ENCODE results near the gene ATPAF2.

Gene ATPAF2

DNA sequence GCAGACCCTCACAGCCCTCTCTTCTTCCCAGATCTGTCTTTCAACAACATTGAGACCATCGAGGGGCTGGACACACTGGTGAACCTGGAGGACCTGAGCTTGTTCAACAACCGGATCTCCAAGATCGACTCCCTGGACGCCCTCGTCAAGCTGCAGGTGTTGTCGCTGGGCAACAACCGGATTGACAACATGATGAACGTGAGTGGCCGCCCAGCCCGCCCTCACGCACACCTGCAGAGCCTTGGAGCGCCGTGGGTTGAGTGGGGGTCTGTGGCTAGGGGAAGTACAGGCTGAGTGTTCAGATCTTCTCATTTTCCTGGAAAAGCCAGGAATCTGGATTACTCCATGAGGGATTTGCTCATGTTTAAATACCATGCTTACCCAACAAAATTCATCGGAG is 51.1 kb downstream of the ATPAF2 start:
- no peak overlapping the region for H3K4me3 ChIP-seq (replicated peaks; ENCODE audit: low read depth, low read length)
- no peak for DNase-seq (ENCODE audit: low read depth)
- TF ChIP-seq, protein P1, sequence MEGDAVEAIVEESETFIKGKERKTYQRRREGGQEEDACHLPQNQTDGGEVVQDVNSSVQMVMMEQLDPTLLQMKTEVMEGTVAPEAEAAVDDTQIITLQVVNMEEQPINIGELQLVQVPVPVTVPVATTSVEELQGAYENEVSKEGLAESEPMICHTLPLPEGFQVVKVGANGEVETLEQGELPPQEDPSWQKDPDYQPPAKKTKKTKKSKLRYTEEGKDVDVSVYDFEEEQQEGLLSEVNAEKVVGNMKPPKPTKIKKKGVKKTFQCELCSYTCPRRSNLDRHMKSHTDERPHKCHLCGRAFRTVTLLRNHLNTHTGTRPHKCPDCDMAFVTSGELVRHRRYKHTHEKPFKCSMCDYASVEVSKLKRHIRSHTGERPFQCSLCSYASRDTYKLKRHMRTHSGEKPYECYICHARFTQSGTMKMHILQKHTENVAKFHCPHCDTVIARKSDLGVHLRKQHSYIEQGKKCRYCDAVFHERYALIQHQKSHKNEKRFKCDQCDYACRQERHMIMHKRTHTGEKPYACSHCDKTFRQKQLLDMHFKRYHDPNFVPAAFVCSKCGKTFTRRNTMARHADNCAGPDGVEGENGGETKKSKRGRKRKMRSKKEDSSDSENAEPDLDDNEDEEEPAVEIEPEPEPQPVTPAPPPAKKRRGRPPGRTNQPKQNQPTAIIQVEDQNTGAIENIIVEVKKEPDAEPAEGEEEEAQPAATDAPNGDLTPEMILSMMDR (IDR thresholded peaks at IDR 0.05; ENCODE audit: low read length, missing control alignments), result no peak

DNA sequence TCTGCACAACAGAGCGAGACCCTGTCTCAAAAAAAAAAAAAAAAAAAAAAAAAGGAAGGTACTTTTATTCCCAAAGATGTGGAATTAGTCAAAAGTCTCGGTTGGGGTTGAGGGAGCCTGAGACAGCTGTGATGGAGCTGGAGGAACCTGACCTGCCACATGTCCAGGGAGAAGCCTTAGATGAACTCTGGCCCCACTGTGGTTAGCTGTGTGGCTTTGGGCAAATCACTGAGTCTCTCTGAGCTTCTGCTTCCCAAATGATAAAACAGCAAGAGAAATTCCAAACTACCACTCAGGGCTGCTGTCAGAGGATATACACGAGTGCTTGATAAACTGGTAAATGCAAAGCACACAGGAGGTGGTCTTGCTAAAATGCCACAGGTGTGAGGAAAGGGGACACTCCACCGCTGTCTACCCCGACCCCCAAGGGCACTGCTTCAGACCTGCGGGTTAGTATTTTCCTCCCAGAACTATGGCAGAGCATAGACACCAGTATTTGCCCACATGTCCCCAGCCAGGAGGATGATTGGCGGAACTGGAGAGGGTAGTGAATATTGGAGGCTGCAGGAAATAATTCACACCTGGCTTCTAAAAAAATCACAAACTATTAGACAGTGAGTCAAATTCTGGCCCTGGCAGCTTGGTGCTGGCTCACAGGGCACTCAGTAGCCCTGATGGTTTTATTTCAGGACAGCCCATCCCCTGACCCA is 51.6 kb downstream of the ATPAF2 start:
- H3K4me3 ChIP-seq (replicated peaks; ENCODE audit: low read depth, low read length), result no peak overlapping the region
- DNase-seq (ENCODE audit: low read depth), result no peak
- TF ChIP-seq, protein P1 (IDR thresholded peaks at IDR 0.05; ENCODE audit: low read length, missing control alignments), result no peak

DNA sequence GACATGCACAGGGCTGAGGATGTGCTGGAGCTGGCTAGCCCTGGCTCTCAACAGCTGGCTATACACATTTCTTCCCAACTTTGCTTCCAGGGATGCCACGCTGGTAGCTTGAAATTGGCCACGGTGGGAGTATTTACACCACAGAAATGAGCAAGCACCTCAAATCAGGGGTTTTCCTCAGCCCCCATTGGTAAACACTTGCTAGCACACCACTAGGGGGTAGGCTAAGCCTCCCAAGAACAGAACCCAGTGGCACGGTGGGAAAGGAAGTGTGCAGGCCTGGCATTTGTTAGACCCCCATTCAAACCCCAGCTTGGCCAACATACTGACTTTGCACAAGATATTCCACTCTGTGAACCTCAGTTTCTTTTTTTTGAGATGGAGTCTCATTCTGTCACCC is 53.4 kb downstream of the ATPAF2 start:
- peak; percentile 34 for DNase-seq (ENCODE audit: low read depth)
- TF ChIP-seq, protein P1 (IDR thresholded peaks at IDR 0.05; ENCODE audit: low read length, missing control alignments), result peak; percentile 36
- H3K4me3 ChIP-seq (replicated peaks; ENCODE audit: low read depth, low read length), result no peak overlapping the region

DNA sequence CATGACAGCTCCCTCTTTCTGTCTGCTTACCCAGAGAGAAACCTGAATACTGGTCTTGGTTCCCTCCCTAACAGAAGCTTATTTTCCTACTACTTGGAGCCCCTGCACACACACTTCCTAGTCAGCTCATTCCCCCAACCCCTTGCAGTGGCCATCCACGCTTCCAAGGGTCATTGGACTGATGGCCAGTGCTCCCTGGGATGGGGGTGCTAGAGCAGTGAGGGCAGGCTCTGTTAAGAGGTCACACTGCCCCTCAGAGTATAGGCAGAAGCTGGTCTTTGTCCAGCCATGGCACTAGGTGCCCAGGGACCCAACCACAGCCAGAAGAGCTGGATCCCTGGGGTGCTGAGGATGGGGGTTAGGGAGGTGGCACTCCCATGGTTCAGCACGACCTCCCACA is 53.8 kb downstream of the ATPAF2 start:
- TF ChIP-seq, protein P1 (IDR thresholded peaks at IDR 0.05; ENCODE audit: low read length, missing control alignments), result no peak
- H3K4me3 ChIP-seq (replicated peaks; ENCODE audit: low read depth, low read length), result no peak overlapping the region

DNA sequence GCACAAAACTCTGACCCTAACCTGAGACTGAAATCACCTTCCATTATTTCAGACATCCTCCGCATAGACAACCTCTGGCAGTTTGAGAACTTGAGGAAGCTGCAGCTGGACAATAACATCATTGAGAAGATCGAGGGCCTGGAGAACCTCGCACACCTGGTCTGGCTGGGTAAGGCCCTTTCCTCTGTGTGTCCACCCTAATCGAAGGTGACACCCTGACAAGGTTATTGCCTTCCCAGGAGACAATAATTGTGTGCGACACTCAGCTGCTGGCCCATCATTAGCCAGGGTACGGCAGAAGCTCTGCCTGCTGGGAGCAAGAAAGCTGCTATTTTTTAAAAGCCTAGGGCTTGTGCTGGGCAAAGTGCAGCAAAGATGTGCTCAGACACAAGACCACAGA is 55.2 kb downstream of the ATPAF2 start:
- no peak overlapping the region for H3K4me3 ChIP-seq (replicated peaks; ENCODE audit: low read depth, low read length)
- no peak for DNase-seq (ENCODE audit: low read depth)
- TF ChIP-seq, protein P1 (IDR thresholded peaks at IDR 0.05; ENCODE audit: low read length, missing control alignments), result no peak

More for the DNA sequence above, 53.8 kb downstream of the ATPAF2 start:
- DNase-seq (ENCODE audit: low read depth), result no peak

DNA sequence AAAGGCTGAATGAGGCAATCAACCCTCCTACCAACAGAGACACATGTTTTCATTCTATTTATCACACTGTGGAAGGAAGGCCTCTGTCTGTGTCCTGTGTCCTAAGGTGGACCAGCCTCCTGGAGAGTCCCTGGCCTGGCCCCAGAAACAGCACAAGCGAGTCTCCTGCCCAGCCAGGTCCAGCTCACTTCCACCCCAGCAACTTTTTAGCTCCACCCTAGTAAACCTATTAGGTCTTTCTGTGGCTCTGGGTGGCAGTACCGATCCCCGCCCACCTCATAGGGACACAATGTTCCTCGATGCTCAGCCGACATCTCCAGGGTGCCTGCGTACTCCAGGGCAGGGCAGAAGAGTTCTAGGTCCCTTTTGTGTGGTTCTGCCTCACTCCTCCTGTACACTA is 55.6 kb downstream of the ATPAF2 start:
- no peak for DNase-seq (ENCODE audit: low read depth)
- no peak overlapping the region for H3K4me3 ChIP-seq (replicated peaks; ENCODE audit: low read depth, low read length)
- TF ChIP-seq, protein P1 (IDR thresholded peaks at IDR 0.05; ENCODE audit: low read length, missing control alignments), result no peak

DNA sequence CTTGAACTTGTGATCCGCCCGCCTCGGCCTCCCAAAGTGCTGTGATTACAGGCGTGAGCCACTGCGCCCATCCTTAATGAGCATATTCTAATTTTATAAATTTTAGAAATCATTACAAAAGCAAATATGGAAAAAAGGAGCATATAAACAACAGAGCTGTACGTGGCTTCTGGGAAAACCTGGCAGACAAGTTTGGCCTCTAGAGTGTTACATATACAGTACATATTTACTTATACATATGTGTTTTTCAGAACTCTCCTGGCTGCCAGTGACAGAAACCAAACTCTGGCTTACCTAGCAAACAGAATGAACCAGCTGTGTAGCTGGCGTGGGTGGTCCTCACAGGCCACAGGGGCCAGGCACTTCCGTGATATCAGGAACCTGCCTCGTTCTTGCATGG is 56.2 kb downstream of the ATPAF2 start:
- TF ChIP-seq, protein P1 (IDR thresholded peaks at IDR 0.05; ENCODE audit: low read length, missing control alignments), result no peak
- no peak overlapping the region for H3K4me3 ChIP-seq (replicated peaks; ENCODE audit: low read depth, low read length)
- no peak for DNase-seq (ENCODE audit: low read depth)
